HG03159 (cell line): Measurements from ENCODE around the gene TEX264.

Experiments used
- ATAC-seq: cut with Tn5 transposase; IDR thresholded peaks from one replicate; pipeline ENCODE4 v1.9.1; 2021; ENCODE audit warnings: mild to moderate bottlenecking, moderate library complexity; ENCODE audit not compliant: unreplicated experiment

Gene TEX264

DNA sequence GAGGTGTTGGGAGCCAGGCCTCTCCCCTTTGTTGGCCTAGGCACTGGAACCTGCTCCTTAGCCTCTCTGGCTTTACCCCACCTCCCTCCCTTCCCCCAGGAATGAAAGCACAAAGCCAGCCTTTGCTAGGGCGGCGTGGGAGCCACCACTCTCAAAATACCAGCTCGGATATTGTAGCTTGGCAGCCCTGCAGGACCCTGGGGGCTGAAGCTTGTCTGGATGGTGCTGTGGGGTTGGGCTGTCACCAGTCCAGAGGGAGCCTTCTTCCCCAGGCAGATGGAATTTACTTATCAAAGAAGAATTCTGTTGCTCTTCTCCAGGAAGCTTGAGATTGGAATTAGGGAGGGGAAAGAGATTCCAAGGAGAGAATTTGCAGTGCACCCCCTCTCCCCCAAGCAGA is 20.9 kb downstream of the TEX264 start:
- no peak for ATAC-seq

DNA sequence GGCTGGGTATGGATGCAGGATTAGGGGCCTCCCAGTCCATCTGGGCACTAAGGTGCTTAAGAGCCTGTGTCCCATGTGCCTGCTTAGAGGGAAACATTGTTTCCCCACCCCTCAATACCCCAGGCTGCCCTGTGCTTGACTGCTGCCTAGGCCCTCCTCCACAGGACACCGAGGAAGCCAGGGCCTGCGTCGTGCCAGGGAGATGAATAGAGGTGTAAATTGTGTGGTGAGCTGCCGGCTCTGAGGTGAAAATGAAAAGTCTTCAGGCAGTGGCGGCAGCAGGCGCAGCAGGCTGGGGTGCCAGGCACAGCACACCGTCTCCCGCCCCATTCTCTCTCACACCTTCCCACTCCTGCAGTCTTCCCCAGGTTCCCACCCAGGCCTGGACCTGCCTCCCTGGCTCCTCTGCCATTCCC is 21.9 kb downstream of the TEX264 start:
- ATAC-seq: no peak

- ATAC-seq: no peak
Measured at GRCh38 chr3:51696954-51697353, 25.9 kb downstream of the TEX264 start.

- ATAC-seq: no peak
Measured at GRCh38 chr3:51698209-51698608, 27.2 kb downstream of the TEX264 start.

DNA sequence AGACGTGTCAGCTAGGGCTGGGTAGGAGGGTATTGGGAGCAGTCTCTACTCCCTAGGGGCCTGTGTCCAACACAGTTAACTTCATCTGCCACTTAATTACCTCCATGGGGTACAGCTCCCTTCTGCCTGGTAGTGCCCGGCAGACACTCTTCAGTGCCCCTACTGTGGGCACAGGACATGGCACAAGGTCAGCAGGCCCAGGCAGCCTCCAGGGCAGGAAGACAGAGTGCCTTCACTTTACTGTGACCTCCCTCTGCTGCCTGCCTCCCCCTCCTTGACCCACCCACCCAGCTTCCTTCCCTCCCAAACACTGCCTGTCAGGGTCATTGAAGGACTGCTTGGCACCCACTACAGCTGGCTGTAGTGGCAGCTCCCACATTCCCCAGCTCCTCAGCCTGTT is 29.4 kb downstream of the TEX264 start:
- no peak for ATAC-seq

DNA sequence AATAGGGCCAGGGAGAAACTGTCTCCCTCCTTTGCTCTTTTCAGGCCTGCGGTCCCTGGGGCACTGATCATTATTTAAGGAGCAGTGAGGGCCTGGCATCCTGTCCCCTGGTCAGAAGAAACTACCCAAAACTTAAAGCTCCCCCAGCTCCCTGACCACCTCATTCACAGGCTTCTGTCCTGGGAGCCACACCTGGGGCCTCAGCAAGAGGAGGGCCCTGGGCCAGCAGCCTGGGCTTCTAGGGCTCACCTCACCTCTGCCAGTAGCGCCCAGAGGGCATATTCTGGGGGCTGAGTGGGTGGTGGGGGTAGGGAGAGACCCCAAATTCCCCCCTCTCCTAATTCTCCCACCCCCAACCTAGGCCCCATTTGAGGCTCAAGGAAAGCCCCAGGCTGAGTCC is 31.1 kb downstream of the TEX264 start:
- ATAC-seq: no peak

GRCh38 chr3:51703068-51703760 is 32.2 kb downstream of the TEX264 start:
- ATAC-seq: no peak

GRCh38 chr3:51703761-51704510 is 32.9 kb downstream of the TEX264 start:
- ATAC-seq: no peak

GRCh38 chr3:51704511-51704950 is 33.5 kb downstream of the TEX264 start:
- no peak for ATAC-seq

- ATAC-seq: no peak
Measured at GRCh38 chr3:51705276-51706020, 34.4 kb downstream of the TEX264 start.

GRCh38 chr3:51706021-51706485 is 35.0 kb downstream of the TEX264 start:
- no peak for ATAC-seq

DNA sequence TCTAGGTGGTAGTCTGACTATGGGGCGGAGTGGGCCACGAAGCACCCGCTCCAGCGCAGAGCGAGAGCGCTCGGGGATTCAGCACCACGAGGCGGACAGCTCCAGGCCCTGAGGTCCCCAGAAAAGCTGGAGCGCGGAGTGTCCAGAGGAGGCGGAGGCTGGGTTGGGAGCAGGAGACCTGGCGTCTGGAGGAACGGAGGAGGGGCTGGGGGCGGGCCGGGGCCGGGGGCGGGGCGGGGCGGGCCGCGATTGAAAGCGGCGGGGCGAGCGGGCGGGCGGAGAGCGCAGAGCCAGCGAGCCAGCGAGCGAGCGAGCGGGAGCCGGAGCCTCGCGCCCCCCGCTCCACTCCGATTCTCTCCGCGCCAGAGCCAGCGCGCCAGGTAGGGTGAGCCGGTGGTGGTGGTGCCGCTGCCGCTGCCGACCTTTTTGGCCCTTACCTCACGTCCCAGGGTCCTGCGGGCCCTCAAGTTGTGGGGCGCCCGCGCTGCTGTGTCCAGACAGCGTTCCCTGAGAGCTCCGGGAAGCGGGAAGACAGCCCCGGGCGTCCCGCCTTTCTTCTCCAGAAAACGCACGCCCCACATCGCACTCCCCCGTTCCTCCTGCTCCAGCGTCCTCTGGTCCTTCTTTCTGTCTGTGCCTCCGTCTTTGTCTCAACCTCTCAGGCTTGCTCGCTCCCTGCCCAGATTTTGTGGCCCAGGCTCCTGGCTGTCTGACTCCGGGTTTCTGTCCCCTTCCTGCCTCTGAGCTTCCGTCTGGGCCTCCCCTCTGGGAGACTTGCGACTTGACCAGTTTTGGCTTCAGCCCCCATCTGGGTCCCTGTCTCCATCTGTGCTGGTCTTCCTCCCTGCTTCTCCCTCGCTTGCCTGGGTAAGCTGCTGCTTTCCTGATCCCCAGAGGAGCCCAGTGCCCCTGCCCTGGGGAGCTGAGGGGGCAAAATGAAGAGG is 36.0 kb downstream of the TEX264 start, which contains the start of gene GRM2:
Gene GRM2, plus strand, starts transcription at position 281 of the 944 bp plus-strand sequence. CDS start 1,916 bp downstream, outside the sequence.
- ATAC-seq: no peak

- ATAC-seq: no peak
Measured at GRCh38 chr3:51708216-51708845, 37.3 kb downstream of the TEX264 start.

GRCh38 chr3:51709004-51709420 is 38.0 kb downstream of the TEX264 start:
- no peak for ATAC-seq

DNA sequence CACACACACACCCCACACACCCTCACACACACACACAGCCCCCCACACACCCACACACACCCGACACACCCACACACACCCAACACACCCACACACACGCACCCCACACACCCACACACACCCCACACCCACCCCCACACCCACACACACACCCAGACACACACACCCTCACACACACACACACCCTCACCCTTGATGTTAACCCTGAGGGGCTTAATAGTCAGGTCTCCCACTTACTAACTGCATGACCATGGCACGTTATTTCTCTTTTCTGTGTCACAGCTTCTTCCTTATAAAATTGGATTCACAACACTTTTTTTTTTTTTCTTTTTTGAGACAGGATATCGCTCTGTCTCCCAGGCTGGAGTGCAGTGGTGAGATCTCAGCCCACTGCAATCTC is 38.6 kb downstream of the TEX264 start:
- ATAC-seq: no peak

GRCh38 chr3:51710631-51711351 is 39.7 kb downstream of the TEX264 start:
- no peak for ATAC-seq

- ATAC-seq: no peak
Measured at GRCh38 chr3:51711352-51712037, 40.4 kb downstream of the TEX264 start.

- ATAC-seq: no peak
Measured at GRCh38 chr3:51712038-51712420, 41.0 kb downstream of the TEX264 start.

DNA sequence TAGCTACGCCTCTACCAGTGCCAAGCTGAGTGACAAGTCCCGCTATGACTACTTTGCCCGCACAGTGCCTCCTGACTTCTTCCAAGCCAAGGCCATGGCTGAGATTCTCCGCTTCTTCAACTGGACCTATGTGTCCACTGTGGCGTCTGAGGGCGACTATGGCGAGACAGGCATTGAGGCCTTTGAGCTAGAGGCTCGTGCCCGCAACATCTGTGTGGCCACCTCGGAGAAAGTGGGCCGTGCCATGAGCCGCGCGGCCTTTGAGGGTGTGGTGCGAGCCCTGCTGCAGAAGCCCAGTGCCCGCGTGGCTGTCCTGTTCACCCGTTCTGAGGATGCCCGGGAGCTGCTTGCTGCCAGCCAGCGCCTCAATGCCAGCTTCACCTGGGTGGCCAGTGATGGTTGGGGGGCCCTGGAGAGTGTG is 41.5 kb downstream of the TEX264 start:
- no peak for ATAC-seq
